HG02588 (cell line): ENCODE results near the gene CD7.

Experiments
- ATAC-seq: cut with Tn5 transposase; IDR thresholded peaks from one replicate; pipeline ENCODE4 v1.9.1; 2021; ENCODE audit warnings: mild to moderate bottlenecking, moderate library complexity; ENCODE audit not compliant: unreplicated experiment

CD7 gene

DNA sequence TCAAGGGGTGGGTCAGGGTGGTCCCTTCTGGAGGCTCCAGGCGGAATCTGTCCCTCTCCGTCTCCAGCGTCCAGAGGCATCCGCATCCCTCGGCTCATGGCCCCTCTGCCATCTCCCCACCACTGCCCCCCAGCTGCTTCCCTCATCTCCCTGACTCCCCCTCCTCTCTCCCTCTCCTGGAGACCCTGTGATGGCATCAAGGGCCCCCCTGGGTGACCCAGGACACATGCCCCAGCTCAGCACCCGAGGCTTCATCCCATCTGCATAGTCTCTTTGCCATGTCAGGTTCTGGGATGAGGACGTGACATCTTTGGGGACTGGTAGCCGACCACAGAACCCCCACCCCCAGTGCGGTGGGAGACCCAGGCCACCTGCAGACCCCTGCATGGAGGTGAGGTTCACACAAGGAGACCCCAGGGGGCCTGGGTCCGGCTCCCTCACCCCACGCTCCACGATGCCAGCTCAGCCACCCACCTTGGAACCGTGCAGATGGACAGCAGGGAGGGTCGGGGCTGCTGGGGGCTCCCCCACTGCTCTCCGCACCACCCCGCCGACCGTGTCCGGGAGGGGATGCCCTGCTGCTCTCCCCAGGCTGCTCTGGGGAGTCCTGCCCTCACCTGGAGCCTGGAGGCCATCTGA, 12.4 kb upstream of the CD7 start:
- no peak for ATAC-seq

- no peak for ATAC-seq
Observed at GRCh38 chr17:82328994-82329507, 11.6 kb upstream of the CD7 start.

- ATAC-seq = no peak
Observed at GRCh38 chr17:82328141-82328993, 11.0 kb upstream of the CD7 start.

- no peak for ATAC-seq
Observed at GRCh38 chr17:82327757-82328140, 10.3 kb upstream of the CD7 start.

DNA sequence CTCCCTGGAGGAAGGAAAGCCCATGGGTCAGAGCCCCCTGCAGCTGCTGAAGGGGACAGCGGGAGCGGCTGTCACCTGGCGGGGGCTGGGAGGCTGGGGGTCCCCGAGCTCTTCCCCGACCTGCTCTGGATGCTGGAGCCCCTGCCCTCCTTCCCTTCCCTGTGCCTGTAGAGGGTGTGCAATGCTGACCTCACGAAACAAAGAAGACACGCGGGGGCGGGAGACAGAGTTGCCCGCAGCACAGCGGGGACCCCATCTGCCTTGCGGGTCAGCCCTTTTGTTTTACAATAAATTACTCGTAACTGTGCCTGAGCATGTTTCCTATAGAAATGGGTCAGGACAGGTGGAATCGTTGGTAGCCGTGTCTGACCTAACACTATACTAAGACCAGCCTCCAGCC, 9.9 kb upstream of the CD7 start:
- no peak for ATAC-seq

DNA sequence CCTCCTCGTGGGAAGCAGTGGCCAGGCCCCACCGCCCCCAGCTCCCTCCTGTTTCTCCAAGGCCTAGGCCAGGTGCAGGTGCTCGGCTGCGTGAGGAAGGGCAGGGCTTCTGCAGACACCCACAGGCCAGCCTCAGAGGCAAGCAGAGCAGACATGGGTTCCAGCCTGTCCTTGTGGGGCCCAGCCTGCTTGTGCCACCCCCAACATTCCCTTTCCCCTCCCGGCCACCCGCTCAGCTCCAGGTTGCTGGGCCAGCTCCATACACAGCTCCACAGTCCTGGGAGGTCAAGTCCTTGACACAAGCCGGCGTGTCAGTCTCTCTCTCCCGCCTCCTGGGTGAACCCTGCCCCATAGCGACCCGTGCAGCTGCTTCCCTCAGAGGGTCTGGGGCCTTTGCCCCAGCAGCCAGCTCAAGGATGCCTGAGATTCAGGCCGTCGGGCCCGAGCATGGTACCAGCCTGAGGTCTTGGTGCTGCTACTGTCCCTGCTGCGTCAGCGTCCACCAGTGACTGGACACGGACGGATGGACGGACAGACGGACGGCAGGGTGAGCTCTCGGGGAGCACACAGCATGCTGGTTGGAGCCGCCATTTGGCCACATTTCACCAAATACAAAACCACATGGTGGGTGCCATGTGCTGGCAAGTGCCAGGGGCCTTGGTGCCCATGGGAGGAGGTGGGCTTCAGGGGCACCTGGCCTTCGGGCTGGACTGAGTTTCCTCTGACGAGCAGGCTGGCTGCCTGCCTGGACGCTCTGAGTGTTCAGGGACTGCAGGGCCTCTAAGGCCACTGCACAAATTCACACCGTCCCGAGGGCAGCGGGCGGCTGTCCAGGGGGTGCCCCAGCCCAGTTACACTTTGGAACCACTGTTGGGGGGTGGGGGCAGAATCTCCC, 8.1 kb upstream of the CD7 start:
- no peak for ATAC-seq

GRCh38 chr17:82324566-82325285, 7.3 kb upstream of the CD7 start:
- ATAC-seq = no peak

- no peak for ATAC-seq
Observed at GRCh38 chr17:82323514-82324234, 6.3 kb upstream of the CD7 start.

DNA sequence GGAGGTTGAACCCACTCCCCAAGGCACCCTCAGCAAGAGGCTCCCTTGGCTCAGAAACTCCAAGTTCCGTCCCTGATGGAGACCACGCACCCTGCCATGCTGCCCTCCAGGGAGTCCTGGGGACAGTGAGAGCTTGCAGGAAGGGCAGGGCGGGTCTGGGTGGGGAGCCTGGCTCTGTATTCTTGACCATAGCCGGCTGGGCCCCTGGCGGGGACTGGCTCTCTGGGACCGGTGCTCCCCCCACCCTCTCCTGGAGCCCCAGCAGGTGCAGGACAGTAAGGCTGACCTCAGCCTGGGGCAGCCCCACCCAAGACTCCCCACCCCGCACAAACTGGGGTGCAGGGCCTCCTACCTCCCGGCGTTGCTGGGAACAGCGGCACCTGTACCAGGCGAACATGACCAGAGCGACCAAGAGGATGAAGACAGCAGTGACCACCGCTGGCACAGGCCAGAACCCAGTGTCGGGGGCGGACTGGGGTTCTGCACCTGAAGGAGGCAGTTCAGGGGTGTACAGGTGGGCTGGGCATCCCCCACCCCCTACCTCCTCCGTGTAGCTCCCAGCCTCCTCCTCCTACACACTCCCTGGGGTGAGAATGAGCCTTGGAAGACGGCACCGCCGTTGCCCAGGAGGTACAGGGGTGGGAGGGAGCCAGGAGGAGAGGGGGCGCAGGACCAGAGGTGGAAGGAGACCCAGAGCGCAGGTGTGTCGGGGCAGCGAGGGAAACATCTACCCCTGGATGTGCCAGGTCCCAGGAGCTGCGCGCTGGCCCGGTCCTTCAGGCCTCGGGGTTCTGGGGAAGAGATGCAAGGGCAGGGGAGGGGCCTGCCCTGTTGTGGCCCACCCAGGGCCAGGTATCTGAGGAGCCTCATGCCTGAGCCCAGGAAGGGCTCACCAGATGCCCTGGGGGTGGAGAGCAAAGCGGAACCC, 5.4 kb upstream of the CD7 start:
- no peak for ATAC-seq

DNA sequence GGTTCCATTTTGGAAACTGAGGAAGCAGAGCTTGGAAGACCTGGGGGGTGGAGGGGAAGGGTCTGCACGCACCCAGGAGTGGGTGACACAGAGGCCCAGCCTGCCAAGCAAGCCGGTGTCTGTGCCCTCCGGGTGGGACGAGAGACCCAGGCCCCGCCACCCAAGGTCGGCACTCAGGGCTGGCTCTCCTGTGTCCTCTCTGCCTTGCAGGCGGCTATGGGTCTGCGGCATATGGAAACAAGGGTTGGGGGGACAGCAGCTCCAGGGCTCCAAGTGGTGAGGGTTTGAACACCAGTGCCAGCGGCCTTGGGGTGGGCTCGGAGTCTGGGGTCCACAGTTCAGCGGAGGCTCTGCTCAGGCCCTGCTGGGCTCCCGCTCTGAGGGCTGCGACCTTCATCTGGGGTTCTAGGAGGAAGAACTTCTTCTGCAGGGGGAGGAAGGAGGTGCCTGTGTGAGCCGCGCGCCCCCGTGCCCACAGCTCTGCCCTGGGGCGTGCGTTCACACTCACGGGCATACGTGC, 4.6 kb upstream of the CD7 start:
- ATAC-seq = no peak

- no peak for ATAC-seq
Observed at GRCh38 chr17:82320956-82321927, 3.8 kb upstream of the CD7 start.

- no peak for ATAC-seq
Observed at GRCh38 chr17:82320140-82320840, 2.9 kb upstream of the CD7 start.

DNA sequence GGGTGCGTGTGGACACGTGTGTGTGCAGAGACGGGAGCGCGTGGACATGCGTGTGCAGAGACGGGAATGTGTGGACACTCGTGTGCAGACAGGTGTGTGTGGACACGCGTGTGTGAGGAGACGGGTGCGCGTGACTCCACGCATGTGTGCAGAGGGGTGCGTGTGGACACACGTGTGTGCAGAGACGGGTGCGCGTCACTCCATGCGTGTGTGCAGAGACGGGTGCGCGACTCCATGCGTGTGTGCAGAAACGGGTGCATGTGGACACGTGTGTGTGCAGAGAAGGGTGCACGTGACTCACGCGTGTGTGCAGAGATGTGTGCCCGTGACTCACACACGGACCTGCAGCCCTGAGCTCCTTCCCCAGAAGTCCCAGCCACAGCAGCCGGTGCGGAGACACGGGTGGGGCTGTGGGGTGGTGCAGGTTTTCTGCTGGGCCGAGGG, 2.2 kb upstream of the CD7 start:
- ATAC-seq = no peak

DNA sequence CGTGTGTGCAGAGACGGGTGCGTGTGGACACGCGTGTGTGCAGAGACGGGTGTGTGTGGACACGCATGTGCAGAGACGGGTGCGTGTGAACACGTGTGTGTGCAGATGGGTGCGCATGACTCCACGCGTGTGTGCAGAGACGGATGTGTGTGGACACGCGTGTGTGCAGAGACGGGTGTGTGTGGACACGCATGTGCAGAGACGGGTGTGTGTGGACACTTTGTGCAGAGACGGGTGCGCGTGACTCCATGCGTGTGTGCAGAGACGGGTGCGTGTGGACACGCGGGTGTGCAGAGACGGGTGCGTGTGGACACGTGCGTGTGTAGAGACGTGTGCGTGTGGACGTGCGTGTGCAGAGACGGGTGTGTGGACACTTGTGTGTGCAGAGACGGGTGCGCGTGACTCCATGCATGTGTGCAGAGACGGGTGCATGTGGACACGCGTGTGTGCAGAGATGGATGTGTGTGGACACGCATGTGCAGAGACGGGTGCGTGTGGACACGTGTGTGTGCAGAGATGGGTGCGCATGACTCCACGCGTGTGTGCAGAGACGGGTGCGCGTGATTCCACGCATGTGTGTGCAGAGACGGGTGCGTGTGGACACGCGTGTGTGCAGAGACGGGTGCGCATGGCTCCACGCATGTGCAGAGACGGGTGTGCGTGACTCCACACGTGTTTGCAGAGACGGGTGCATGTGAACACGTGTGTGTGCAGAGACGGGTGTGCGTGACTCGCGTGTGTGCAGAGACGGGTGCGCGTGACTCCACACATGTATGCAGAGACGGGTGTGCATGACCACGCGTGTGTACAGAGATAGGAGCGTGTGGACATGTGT, 1.6 kb upstream of the CD7 start:
- no peak for ATAC-seq

DNA sequence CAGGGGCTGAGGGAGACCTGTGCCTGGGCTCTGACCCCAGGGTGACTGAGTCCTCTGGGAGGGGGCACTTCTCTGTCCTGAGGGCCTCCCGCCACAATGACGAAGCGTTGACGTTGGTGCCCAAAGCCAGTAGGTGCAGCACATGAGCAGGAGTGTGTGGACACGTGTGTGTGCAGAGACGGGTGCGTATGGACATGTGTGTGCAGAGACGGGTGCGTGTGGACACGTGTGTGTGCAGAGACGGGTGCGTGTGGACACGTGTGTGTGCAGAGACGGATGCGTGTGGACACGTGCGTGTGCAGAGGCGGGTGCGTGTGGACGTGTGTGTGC, 726 bp upstream of the CD7 start:
- no peak for ATAC-seq
